Muscle layer of duodenum (tissue), 2 donors: ENCODE data around the gene ARPC1B.

Experiments
- H3K27ac ChIP-seq: one replicate; pipeline ENCODE4 v1.7.0; 2013; ENCODE audit warnings: mild to moderate bottlenecking, low read length
- H3K27me3 ChIP-seq: one replicate; pipeline ENCODE4 v1.7.0; 2013; ENCODE audit warnings: low read depth, mild to moderate bottlenecking, control low read depth, low read length
- H3K36me3 ChIP-seq, 2 donors: one replicate each; pipeline ENCODE4 v1.7.0; 2013; ENCODE audit warnings: low read length in 2 of 2, control low read depth in 1 of 2, mild to moderate bottlenecking in 1 of 2; ENCODE audit not compliant: insufficient read depth in 2 of 2, control insufficient read depth in 1 of 2
- H3K4me1 ChIP-seq, 2 donors: one replicate each; pipeline ENCODE4 v1.7.0; 2013; ENCODE audit warnings: low read length in 2 of 2, mild to moderate bottlenecking in 2 of 2, control low read depth in 1 of 2, moderate library complexity in 1 of 2; ENCODE audit not compliant: insufficient read depth in 2 of 2, control insufficient read depth in 1 of 2
- H3K4me3 ChIP-seq, 2 donors: one replicate each; pipeline ENCODE4 v1.7.0; 2013; ENCODE audit warnings: low read length in 2 of 2, low read depth in 1 of 2, mild to moderate bottlenecking in 1 of 2
- H3K9me3 ChIP-seq, 2 donors: one replicate each; pipeline ENCODE4 v1.7.0; 2013; ENCODE audit warnings: low read length in 2 of 2, control low read depth in 1 of 2, mild to moderate bottlenecking in 1 of 2; ENCODE audit not compliant: control insufficient read depth in 1 of 2
- donor health status: healthy.

Gene ARPC1B

DNA sequence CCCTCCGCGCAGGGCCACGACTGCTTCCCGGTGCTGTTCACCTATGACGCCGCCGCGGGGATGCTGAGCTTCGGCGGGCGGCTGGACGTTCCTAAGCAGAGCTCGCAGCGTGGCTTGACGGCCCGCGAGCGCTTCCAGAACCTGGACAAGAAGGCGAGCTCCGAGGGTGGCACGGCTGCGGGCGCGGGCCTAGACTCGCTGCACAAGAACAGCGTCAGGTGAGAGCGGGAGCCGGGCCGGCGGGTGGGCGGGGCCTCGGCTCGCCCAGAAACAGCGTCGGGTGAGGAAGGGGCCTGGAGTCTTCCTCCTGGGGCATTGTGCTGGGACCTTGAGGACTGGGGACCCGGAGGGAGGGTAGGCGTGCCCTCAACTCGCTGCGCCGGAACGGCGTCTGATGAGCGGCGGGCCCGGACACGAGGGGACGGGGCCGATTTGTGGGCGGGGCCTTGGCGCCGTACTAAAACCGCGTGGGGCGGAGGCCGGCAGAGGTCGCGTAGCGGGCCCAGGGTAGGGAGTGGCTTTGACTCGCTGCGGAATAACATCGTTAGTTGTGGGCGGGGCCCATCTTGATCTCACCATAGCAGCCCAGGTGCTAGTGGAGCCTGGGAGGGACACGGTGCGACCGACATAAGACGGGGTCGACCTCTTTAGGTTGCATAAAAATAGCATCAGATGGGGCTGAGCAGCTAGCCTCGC is 18.3 kb downstream of the ARPC1B start:
- peaks cover 9 to 17% of the 10 kb centered on the region in 2 donors for H3K4me1 ChIP-seq
- H3K9me3 ChIP-seq, result no peaks in the 10 kb centered on the region
- H3K27ac ChIP-seq, result peak overlapping the region; percentile 7
- peaks cover 42 to 58% of the 10 kb centered on the region in 2 donors for H3K36me3 ChIP-seq
- peak overlapping the region; percentile 42 to 79 for H3K4me3 ChIP-seq
- H3K27me3 ChIP-seq, result no peaks in the 10 kb centered on the region

GRCh38 chr7:99393355-99394187 is 19.0 kb downstream of the ARPC1B start:
- peaks cover 9 to 17% of the 10 kb centered on the region in 2 donors for H3K4me1 ChIP-seq
- H3K36me3 ChIP-seq, result peaks cover 48 to 60% of the 10 kb centered on the region in 2 donors
- no peaks in the 10 kb centered on the region for H3K27me3 ChIP-seq
- H3K9me3 ChIP-seq, result no peaks in the 10 kb centered on the region
- H3K4me3 ChIP-seq, result peak overlapping the region; percentile 42 to 79
- H3K27ac ChIP-seq, result peak overlapping the region; percentile 7

- peaks cover 53 to 64% of the 10 kb centered on the region in 2 donors for H3K36me3 ChIP-seq
- H3K4me1 ChIP-seq, result peaks cover 9 to 17% of the 10 kb centered on the region in 2 donors
- no peak overlapping the region for H3K27ac ChIP-seq
- no peak overlapping the region for H3K4me3 ChIP-seq
- H3K27me3 ChIP-seq, result no peaks in the 10 kb centered on the region
- no peaks in the 10 kb centered on the region for H3K9me3 ChIP-seq
Observed at GRCh38 chr7:99394188-99394502, 19.6 kb downstream of the ARPC1B start.

- H3K27ac ChIP-seq, result no peak overlapping the region
- no peaks in the 10 kb centered on the region for H3K27me3 ChIP-seq
- peaks cover 9 to 17% of the 10 kb centered on the region in 2 donors for H3K4me1 ChIP-seq
- H3K36me3 ChIP-seq, result peaks cover 58 to 64% of the 10 kb centered on the region in 2 donors
- H3K9me3 ChIP-seq, result no peaks in the 10 kb centered on the region
- no peak overlapping the region for H3K4me3 ChIP-seq
Observed at GRCh38 chr7:99395616-99396327, 21.2 kb downstream of the ARPC1B start.

DNA sequence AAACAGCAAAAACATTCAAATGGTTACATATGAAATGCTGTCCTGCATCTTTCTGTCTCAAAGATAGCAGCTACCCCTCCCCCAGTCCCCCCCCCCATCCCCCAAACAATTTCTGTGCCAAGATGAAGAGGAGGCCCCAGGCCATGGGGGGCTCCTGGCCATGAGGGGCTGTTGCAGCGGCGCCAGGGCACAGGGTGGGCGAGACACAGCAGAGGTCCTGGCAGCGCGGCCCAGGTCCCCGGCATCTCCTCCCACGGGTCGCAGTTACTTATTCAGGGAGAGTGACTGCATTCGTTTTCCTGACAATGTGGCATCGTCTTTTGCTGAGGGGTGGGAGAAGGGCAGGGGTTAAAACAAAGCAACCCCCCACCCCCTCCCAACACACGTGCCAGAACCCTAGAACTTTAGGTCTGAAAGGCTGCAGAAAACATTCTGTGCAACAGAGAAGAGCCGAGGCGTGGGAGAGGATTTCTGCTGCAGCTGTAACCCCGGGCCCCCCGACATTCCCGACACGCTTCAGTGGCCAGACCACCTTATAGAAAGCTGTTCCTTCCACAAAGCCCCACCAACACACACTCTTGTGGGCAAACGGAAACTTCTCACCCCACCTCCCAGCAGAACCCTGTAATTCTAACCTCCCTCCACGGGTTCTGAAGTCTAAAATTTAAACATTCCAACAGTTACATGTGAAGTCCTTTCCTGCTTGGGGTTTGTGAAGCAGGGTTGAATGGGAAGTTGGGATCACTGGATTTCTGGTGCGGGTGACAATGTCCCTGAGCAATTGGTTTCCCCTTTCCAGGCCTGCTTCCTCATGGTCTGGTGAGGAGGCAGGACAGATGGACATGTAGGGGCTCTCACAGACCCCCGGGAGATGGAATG is 22.1 kb downstream of the ARPC1B start:
- Histone ChIP-seq H3K27me3 (no peaks in the 10 kb centered on the region), H3K27ac (no peak overlapping the region), H3K9me3 (no peaks in the 10 kb centered on the region), H3K4me3 (no peak overlapping the region), H3K4me1 (peaks cover 9 to 17% of the 10 kb centered on the region in 2 donors), H3K36me3 (peaks cover 59 to 67% of the 10 kb centered on the region in 2 donors)

DNA sequence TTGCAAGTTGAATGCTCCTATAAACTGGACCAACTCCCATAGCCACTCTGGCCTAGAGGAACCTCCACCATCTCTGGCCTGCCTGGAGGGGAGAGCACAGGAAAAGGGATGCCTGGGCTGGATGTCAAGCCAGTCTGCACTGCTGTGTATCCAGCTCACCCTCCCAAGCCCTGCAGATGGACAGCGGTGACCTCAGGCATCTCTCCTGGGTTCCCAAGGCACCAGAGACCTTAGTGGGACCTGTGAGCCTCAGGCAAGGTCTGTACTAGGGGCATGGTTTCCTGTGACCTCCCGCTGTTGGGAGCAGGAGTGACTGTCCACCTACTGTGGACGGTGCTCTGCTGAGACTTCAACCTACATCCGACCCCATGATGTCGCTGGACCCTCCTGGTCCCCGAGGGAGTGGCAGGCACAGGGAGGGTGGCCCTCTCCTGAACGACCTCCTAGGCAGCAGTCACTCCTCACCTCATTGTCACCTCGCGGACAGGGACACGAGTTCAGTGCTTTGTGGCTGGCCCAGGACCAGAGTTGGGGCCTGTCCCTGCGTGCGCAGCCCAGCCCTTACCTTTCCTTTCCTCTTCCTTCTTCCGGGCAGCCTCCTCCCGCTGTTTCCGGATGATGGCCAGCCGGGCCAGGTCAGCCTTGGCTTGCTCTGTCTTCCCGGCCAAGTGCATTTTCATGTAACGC is 22.9 kb downstream of the ARPC1B start:
- H3K27me3 ChIP-seq, result no peaks in the 10 kb centered on the region
- no peaks in the 10 kb centered on the region for H3K9me3 ChIP-seq
- no peak overlapping the region for H3K4me3 ChIP-seq
- H3K36me3 ChIP-seq, result peaks cover 59 to 73% of the 10 kb centered on the region in 2 donors
- peaks cover 4 to 12% of the 10 kb centered on the region in 2 donors for H3K4me1 ChIP-seq
- no peak overlapping the region for H3K27ac ChIP-seq

- Histone ChIP-seq H3K27me3 (no peaks in the 10 kb centered on the region), H3K27ac (no peak overlapping the region), H3K4me3 (no peak overlapping the region), H3K9me3 (no peaks in the 10 kb centered on the region), H3K4me1 (peaks cover 0 to 4% of the 10 kb centered on the region in 2 donors), H3K36me3 (peaks cover 69 to 84% of the 10 kb centered on the region in 2 donors)
Observed at GRCh38 chr7:99398891-99399445, 24.4 kb downstream of the ARPC1B start.

GRCh38 chr7:99399597-99399996 is 25.1 kb downstream of the ARPC1B start:
- H3K4me3 ChIP-seq, result no peak overlapping the region
- H3K9me3 ChIP-seq, result no peaks in the 10 kb centered on the region
- peaks cover 0 to 9% of the 10 kb centered on the region in 2 donors for H3K4me1 ChIP-seq
- H3K27me3 ChIP-seq, result no peaks in the 10 kb centered on the region
- peaks cover 70 to 90% of the 10 kb centered on the region in 2 donors for H3K36me3 ChIP-seq
- H3K27ac ChIP-seq, result no peak overlapping the region

- H3K9me3 ChIP-seq, result no peaks in the 10 kb centered on the region
- H3K4me3 ChIP-seq, result no peak overlapping the region
- H3K4me1 ChIP-seq, result peaks cover 7 to 35% of the 10 kb centered on the region in 2 donors
- H3K27ac ChIP-seq, result no peak overlapping the region
- H3K27me3 ChIP-seq, result no peaks in the 10 kb centered on the region
- H3K36me3 ChIP-seq, result peaks cover 44 to 68% of the 10 kb centered on the region in 2 donors
Observed at GRCh38 chr7:99402854-99403253, 28.3 kb downstream of the ARPC1B start.

GRCh38 chr7:99403764-99404163 is 29.2 kb downstream of the ARPC1B start:
- peaks cover 7 to 36% of the 10 kb centered on the region in 2 donors for H3K4me1 ChIP-seq

More at GRCh38 chr7:99403764-99404163, 29.2 kb downstream of the ARPC1B start:
- Histone ChIP-seq H3K27ac (no peak overlapping the region), H3K27me3 (no peaks in the 10 kb centered on the region), H3K36me3 (peaks cover 37 to 66% of the 10 kb centered on the region in 2 donors), H3K4me3 (no peak overlapping the region), H3K9me3 (no peaks in the 10 kb centered on the region)
